NCI-H446 (cell line): ENCODE data around the gene LIF.
"Not testable (repeated sequence)": the region's sequence is repeated elsewhere in the genome, so short reads cannot be mapped to it uniquely, and the experiment has no call there.

Source experiments
- DNase-seq, 2 experiments: peaks; one replicate each; lab custom pipeline; 2025; lab: John Stamatoyannopoulos, UW

The LIF gene

GRCh38 chr22:30243661-30244060, 2.9 kb downstream of the LIF start:
- no peak for DNase-seq

GRCh38 chr22:30241576-30242371, 4.8 kb downstream of the LIF start:
- no peak for DNase-seq

- no peak for DNase-seq
Observed at GRCh38 chr22:30240541-30241417, 5.8 kb downstream of the LIF start.

GRCh38 chr22:30239488-30240405, 6.8 kb downstream of the LIF start:
- no peak for DNase-seq

- no peak for DNase-seq
Observed at GRCh38 chr22:30238661-30239487, 7.7 kb downstream of the LIF start.

- no peak for DNase-seq
Observed at GRCh38 chr22:30238136-30238535, 8.4 kb downstream of the LIF start.

- no peak for DNase-seq
Observed at GRCh38 chr22:30236875-30237274, 9.7 kb downstream of the LIF start.

- peak in 1 of 2 experiments; percentile 47 for DNase-seq
Observed at GRCh38 chr22:30235687-30236170, 10.8 kb downstream of the LIF start.

GRCh38 chr22:30234786-30235470, 11.6 kb downstream of the LIF start:
- peak in 1 of 2 experiments; percentile 67 for DNase-seq

GRCh38 chr22:30234325-30234724, 12.2 kb downstream of the LIF start:
- not testable (repeated sequence) for DNase-seq

GRCh38 chr22:30233582-30233981, 13.0 kb downstream of the LIF start:
- DNase-seq: no peak

GRCh38 chr22:30232716-30233218, 13.8 kb downstream of the LIF start:
- no peak for DNase-seq

- DNase-seq: no peak
Observed at GRCh38 chr22:30230787-30231461, 15.6 kb downstream of the LIF start.

GRCh38 chr22:30230330-30230729, 16.2 kb downstream of the LIF start:
- no peak for DNase-seq

GRCh38 chr22:30228509-30229359, 17.8 kb downstream of the LIF start:
- no peak for DNase-seq

GRCh38 chr22:30227438-30228228, 18.9 kb downstream of the LIF start:
- no peak for DNase-seq

- DNase-seq: no peak
Observed at GRCh38 chr22:30226192-30226832, 20.2 kb downstream of the LIF start.
